WTC11 (cell line): ENCODE data around the gene ATF7.

Source experiments
- ELF4 ChIP-seq: sonication (generic); formaldehyde crosslinking; IDR thresholded peaks from 2 replicates; pipeline ENCODE4 v1.8.1; 2022; ENCODE audit warnings: low read depth, mild to moderate bottlenecking, moderate library complexity, missing genetic modification reagents
- FOXP1 ChIP-seq: sonication (generic); formaldehyde crosslinking; IDR thresholded peaks from 2 replicates; pipeline ENCODE4 v1.8.0; 2022; ENCODE audit warnings: missing genetic modification reagents, mild to moderate bottlenecking, moderate library complexity, borderline replicate concordance
- ZNF263 ChIP-seq: sonication (generic); formaldehyde crosslinking; IDR thresholded peaks from 2 replicates; pipeline ENCODE4 v1.8.1; 2022; ENCODE audit warnings: low read depth, mild to moderate bottlenecking, moderate library complexity, missing genetic modification reagents
- TF ChIP-seq, protein P1 (sequence below): fragments of 200-600 bp; IDR thresholded peaks from 2 replicates; pipeline ENCODE4 v1.8.0; 2022; ENCODE audit warnings: antibody characterized with exemption
- TF ChIP-seq, protein P2 (sequence below): sonication (generic); formaldehyde crosslinking; IDR thresholded peaks from 2 replicates; pipeline ENCODE4 v1.8.0; 2022; ENCODE audit warnings: missing genetic modification reagents
- TF ChIP-seq, protein P3 (sequence below): sonication (generic); formaldehyde crosslinking; IDR thresholded peaks from 2 replicates; pipeline ENCODE4 v1.8.0; 2022; ENCODE audit warnings: mild to moderate bottlenecking, missing genetic modification reagents

DNA sequence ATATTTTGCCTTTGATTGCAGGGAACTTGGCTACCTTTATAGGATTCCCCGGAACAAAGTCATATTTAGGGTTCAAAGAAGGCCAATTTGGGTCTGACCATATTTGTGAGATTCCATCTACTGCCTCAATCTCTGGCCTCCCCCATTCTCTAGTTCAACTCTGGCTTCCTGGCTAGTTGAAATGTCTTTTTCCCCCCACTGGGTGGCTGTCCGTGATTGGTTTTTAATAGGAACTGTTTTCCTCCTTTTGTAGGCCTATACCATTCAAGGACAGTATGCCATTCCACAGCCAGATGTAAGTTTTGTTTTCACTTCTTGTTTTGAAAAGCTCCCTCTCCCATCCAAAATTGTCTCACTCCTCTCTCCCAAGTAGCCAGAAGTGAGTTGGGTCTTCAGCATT, 160.5 kb downstream of the ATF7 start:
- TF ChIP-seq, protein P1, sequence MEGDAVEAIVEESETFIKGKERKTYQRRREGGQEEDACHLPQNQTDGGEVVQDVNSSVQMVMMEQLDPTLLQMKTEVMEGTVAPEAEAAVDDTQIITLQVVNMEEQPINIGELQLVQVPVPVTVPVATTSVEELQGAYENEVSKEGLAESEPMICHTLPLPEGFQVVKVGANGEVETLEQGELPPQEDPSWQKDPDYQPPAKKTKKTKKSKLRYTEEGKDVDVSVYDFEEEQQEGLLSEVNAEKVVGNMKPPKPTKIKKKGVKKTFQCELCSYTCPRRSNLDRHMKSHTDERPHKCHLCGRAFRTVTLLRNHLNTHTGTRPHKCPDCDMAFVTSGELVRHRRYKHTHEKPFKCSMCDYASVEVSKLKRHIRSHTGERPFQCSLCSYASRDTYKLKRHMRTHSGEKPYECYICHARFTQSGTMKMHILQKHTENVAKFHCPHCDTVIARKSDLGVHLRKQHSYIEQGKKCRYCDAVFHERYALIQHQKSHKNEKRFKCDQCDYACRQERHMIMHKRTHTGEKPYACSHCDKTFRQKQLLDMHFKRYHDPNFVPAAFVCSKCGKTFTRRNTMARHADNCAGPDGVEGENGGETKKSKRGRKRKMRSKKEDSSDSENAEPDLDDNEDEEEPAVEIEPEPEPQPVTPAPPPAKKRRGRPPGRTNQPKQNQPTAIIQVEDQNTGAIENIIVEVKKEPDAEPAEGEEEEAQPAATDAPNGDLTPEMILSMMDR = no peak
- TF ChIP-seq, protein P2, sequence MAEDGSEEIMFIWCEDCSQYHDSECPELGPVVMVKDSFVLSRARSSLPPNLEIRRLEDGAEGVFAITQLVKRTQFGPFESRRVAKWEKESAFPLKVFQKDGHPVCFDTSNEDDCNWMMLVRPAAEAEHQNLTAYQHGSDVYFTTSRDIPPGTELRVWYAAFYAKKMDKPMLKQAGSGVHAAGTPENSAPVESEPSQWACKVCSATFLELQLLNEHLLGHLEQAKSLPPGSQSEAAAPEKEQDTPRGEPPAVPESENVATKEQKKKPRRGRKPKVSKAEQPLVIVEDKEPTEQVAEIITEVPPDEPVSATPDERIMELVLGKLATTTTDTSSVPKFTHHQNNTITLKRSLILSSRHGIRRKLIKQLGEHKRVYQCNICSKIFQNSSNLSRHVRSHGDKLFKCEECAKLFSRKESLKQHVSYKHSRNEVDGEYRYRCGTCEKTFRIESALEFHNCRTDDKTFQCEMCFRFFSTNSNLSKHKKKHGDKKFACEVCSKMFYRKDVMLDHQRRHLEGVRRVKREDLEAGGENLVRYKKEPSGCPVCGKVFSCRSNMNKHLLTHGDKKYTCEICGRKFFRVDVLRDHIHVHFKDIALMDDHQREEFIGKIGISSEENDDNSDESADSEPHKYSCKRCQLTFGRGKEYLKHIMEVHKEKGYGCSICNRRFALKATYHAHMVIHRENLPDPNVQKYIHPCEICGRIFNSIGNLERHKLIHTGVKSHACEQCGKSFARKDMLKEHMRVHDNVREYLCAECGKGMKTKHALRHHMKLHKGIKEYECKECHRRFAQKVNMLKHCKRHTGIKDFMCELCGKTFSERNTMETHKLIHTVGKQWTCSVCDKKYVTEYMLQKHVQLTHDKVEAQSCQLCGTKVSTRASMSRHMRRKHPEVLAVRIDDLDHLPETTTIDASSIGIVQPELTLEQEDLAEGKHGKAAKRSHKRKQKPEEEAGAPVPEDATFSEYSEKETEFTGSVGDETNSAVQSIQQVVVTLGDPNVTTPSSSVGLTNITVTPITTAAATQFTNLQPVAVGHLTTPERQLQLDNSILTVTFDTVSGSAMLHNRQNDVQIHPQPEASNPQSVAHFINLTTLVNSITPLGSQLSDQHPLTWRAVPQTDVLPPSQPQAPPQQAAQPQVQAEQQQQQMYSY = no peak
- TF ChIP-seq FOXP1 = no peak
- TF ChIP-seq ZNF263 (CRISPR knock-in tag) = no peak
- TF ChIP-seq, protein P3, sequence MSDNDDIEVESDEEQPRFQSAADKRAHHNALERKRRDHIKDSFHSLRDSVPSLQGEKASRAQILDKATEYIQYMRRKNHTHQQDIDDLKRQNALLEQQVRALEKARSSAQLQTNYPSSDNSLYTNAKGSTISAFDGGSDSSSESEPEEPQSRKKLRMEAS (CRISPR knock-in tag) = no peak
- no peak for TF ChIP-seq ELF4
